Erythroblast (primary cell): ENCODE measurements around the gene OR10H3.

Source experiments
- GATA1 ChIP-seq: IDR thresholded peaks from 2 replicates; pipeline ENCODE4 v1.6.1; 2011; ENCODE audit warnings: low read depth, mild to moderate bottlenecking, control low read depth, low read length, moderate library complexity
- POLR2A ChIP-seq: IDR thresholded peaks from 2 replicates; pipeline ENCODE4 v1.6.1; 2011; ENCODE audit warnings: mild to moderate bottlenecking, low read length

DNA sequence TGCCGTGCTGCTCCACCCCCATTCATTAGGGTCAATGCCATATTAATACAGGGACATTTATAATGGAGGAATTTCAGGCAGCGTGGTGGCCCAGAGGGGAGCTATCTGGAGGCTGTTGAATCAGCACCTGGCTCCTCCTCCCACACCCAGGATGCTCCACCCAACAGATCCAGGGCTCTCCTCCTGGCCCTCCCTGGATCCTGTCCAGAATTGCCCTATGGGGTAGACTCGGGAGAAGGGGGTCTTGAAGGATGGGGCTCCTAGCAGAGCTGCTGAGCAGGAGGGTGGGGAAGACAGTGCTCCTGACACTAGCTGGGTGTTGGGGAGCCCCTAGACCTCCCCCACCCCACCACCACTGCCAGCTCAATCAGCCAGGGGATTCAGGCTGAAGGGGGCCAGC is 44.4 kb downstream of the OR10H3 start:
- TF ChIP-seq POLR2A (no peak), GATA1 (no peak)
